NCI-H526 (cell line): ENCODE data around the gene OR10G6.
"Not testable (repeated sequence)": the region's sequence is repeated elsewhere in the genome, so short reads cannot be mapped to it uniquely, and the experiment has no call there.

ENCODE experiments used
- DNase-seq, 2 experiments: peaks; one replicate each; lab custom pipeline; 2025; lab: John Stamatoyannopoulos, UW

Gene OR10G6

GRCh38 chr11:123995119-123995518, at the start of gene OR10G6:
OR10G6 (minus strand) TSS chr11:123995161; CDS start chr11:123995161, 0 bp downstream.
- DNase-seq = no peak

GRCh38 chr11:124043420-124043819, 48.5 kb upstream of the OR10G6 start:
- DNase-seq = no peak

GRCh38 chr11:124041254-124041653, 46.3 kb upstream of the OR10G6 start, which contains the start of gene OR10G7:
OR10G7 (minus strand) TSS chr11:124041325; CDS start chr11:124039001, 2,324 bp downstream.
- DNase-seq = no peak

- DNase-seq = no peak
Observed at GRCh38 chr11:124039557-124039956, 44.6 kb upstream of the OR10G6 start.

- DNase-seq = no peak
Observed at GRCh38 chr11:124036666-124037065, 41.7 kb upstream of the OR10G6 start.

- DNase-seq = no peak
Observed at GRCh38 chr11:124026498-124026897, 31.5 kb upstream of the OR10G6 start, which contains the start of gene OR10G8. OR10G8 (plus strand) TSS chr11:124026798; CDS start chr11:124029623, 2,825 bp downstream.

GRCh38 chr11:124015837-124016236, 20.9 kb upstream of the OR10G6 start:
- not testable (repeated sequence) for DNase-seq

GRCh38 chr11:124012697-124013096, 17.7 kb upstream of the OR10G6 start, which contains the start of gene OR10G4:
OR10G4 (plus strand) TSS chr11:124012997; CDS start chr11:124015575, 2,578 bp downstream.
- DNase-seq = no peak

- no peak for DNase-seq
Observed at GRCh38 chr11:123979311-123979710, 15.7 kb downstream of the OR10G6 start.

- DNase-seq = no peak
Observed at GRCh38 chr11:123977731-123978347, 17.1 kb downstream of the OR10G6 start, which contains the start of gene OR10S1. OR10S1 (minus strand) TSS chr11:123977781; CDS start chr11:123977664, 117 bp downstream.

GRCh38 chr11:123976770-123977560, 18.0 kb downstream of the OR10G6 start:
- no peak for DNase-seq

- DNase-seq = no peak
Observed at GRCh38 chr11:123973816-123974215, 21.1 kb downstream of the OR10G6 start.

- DNase-seq = no peak
Observed at GRCh38 chr11:123956752-123957151, 38.2 kb downstream of the OR10G6 start.

GRCh38 chr11:123945132-123945531, 49.8 kb downstream of the OR10G6 start:
- DNase-seq = no peak
